Testis (tissue), 2 donors: Measurements from ENCODE around the gene DHRS4.
"Not testable (repeated sequence)": the region's sequence is repeated elsewhere in the genome, so short reads cannot be mapped to it uniquely, and the experiment has no call there.

Source experiments
- POLR2A ChIP-seq: fragments of 450-650 bp; IDR thresholded peaks from one replicate; pipeline ENCODE4 v1.6.1; 2017; ENCODE audit warnings: antibody characterized with exemption, mild to moderate bottlenecking, moderate library complexity
- TF ChIP-seq, protein P1 (sequence below), 3 experiments: fragments of 450-650 bp in 2 of 3; fragments of 200-600 bp in 1 of 3; sonication (generic) in 1 of 3; IDR thresholded peaks; one replicate each; pipeline ENCODE4 v1.5.1; 2016 to 2019; ENCODE audit warnings: antibody characterized with exemption in 3 of 3, mild to moderate bottlenecking in 2 of 3, moderate library complexity in 1 of 3

DNA sequence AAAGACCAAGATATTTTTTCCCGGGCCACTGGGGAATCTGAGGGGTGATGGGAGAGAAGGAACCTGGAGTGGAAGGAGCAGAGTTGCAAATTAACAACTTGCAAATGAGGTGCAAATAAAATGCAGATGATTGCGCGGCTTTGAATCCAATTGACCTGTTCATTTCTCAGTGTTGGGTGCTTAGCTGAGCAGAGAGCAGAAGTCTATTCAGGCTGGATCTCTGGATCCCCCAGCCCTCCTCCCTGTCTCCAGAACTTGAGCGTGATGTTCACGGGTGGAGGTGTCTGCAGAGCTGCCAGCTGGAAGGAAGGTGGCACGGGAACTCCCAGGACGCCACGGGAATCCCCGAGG is 15.5 kb downstream of the DHRS4 start:
- TF ChIP-seq POLR2A, result not testable (repeated sequence)
- TF ChIP-seq, protein P1, sequence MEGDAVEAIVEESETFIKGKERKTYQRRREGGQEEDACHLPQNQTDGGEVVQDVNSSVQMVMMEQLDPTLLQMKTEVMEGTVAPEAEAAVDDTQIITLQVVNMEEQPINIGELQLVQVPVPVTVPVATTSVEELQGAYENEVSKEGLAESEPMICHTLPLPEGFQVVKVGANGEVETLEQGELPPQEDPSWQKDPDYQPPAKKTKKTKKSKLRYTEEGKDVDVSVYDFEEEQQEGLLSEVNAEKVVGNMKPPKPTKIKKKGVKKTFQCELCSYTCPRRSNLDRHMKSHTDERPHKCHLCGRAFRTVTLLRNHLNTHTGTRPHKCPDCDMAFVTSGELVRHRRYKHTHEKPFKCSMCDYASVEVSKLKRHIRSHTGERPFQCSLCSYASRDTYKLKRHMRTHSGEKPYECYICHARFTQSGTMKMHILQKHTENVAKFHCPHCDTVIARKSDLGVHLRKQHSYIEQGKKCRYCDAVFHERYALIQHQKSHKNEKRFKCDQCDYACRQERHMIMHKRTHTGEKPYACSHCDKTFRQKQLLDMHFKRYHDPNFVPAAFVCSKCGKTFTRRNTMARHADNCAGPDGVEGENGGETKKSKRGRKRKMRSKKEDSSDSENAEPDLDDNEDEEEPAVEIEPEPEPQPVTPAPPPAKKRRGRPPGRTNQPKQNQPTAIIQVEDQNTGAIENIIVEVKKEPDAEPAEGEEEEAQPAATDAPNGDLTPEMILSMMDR (IDR thresholded peaks at IDR 0.05), result not testable (repeated sequence)
